Hepatocyte (in vitro differentiated cells): ENCODE data around the gene BEND7. TPM values are rescaled to one million over a fixed set of nuclear protein-coding genes. Genes with fewer than 3 reads are reported as not detected.

Experiments
- DNase-seq: peaks from one replicate; pipeline ENCODE4 v3.0.0-alpha.2; 2016; ENCODE audit warnings: low spot score
- H2AFZ ChIP-seq: fragments of 200-600 bp; sonication (generic); 2 replicates; pipeline ENCODE4 v1.6.0; 2016; ENCODE audit warnings: antibody characterized with exemption, mild to moderate bottlenecking
- H3K27ac ChIP-seq: fragments of 200-600 bp; sonication (generic); 2 replicates; pipeline ENCODE4 v1.5.1; 2016; ENCODE audit warnings: mild to moderate bottlenecking
- H3K27me3 ChIP-seq: fragments of 200-600 bp; sonication (generic); 2 replicates; pipeline ENCODE4 v1.6.1; 2016
- H3K36me3 ChIP-seq: fragments of 200-600 bp; sonication (generic); replicated peaks from 2 replicates; pipeline ENCODE4 v1.5.1; 2016; ENCODE audit warnings: low read depth; ENCODE audit not compliant: insufficient read depth
- H3K4me1 ChIP-seq: fragments of 200-600 bp; sonication (generic); 2 replicates; pipeline ENCODE4 v1.5.1; 2016; ENCODE audit warnings: mild to moderate bottlenecking, moderate library complexity; ENCODE audit not compliant: insufficient read depth
- H3K4me2 ChIP-seq: fragments of 200-600 bp; sonication (generic); 2 replicates; pipeline ENCODE4 v1.6.0; 2016
- H3K4me3 ChIP-seq: fragments of 200-600 bp; sonication (generic); 2 replicates; pipeline ENCODE4 v1.5.1; 2016; ENCODE audit warnings: mild to moderate bottlenecking
- H3K79me2 ChIP-seq: fragments of 200-600 bp; sonication (generic); 2 replicates; pipeline ENCODE4 v1.6.0; 2017; ENCODE audit warnings: mild to moderate bottlenecking
- H3K9me2 ChIP-seq: fragments of 200-600 bp; sonication (generic); replicated peaks from 2 replicates; pipeline ENCODE4 v1.6.0; 2017; ENCODE audit warnings: mild to moderate bottlenecking; ENCODE audit not compliant: insufficient read depth
- H3K9me3 ChIP-seq: fragments of 200-600 bp; sonication (generic); 2 replicates; pipeline ENCODE4 v1.5.1; 2016; ENCODE audit warnings: low read depth, mild to moderate bottlenecking
- H4K20me1 ChIP-seq: fragments of 200-600 bp; sonication (generic); 2 replicates; pipeline ENCODE4 v1.6.0; 2016; ENCODE audit warnings: mild to moderate bottlenecking; ENCODE audit not compliant: insufficient read depth, poor library complexity, severe bottlenecking
- EZH2 ChIP-seq: fragments of 200-600 bp; sonication (generic); IDR thresholded peaks from 2 replicates; pipeline ENCODE4 v1.6.1; 2016; ENCODE audit warnings: antibody characterized with exemption, mild to moderate bottlenecking, borderline replicate concordance
- EZH2phosphoT487 ChIP-seq: fragments of 200-600 bp; sonication (generic); IDR thresholded peaks from one replicate; pipeline ENCODE4 v1.6.1; 2018; ENCODE audit warnings: antibody characterized with exemption, mild to moderate bottlenecking, low read depth, moderate library complexity; ENCODE audit not compliant: unreplicated experiment, severe bottlenecking
- WGBS: methylation state at CpG from one replicate; pipeline ENCODE4 v1.1.6; 2016; ENCODE audit warnings: low lambda C conversion rate; ENCODE audit errors: missing lambda C conversion rate; 5-methylcytosine and 5-hydroxymethylcytosine counted together
- polyA plus RNA-seq: library from polyadenylated mRNA; unstranded; fragments of >200 nt; fragmentation: Nextera tagmentation; extraction: Ambion mirVana; gene quantifications from 2 replicates; pipeline ENCODE4 v1.2.1, GENCODE V29; 2016
- total RNA-seq: library from RNA; depleted of rRNA; stranded (reverse); fragments of >200 nt; gene quantifications from 2 replicates; pipeline ENCODE4 v1.2.3, GENCODE V29; 2014
- TF ChIP-seq, protein P1 (sequence below): fragments of 200-600 bp; sonication (generic); IDR thresholded peaks from 2 replicates; pipeline ENCODE4 v1.5.1; 2016; ENCODE audit warnings: antibody characterized with exemption, mild to moderate bottlenecking; ENCODE audit not compliant: poor library complexity

The BEND7 gene
- total and polyA plus RNA-seq, 2 experiments from 2014 or later = 7.6 to 8.2 TPM

DNA sequence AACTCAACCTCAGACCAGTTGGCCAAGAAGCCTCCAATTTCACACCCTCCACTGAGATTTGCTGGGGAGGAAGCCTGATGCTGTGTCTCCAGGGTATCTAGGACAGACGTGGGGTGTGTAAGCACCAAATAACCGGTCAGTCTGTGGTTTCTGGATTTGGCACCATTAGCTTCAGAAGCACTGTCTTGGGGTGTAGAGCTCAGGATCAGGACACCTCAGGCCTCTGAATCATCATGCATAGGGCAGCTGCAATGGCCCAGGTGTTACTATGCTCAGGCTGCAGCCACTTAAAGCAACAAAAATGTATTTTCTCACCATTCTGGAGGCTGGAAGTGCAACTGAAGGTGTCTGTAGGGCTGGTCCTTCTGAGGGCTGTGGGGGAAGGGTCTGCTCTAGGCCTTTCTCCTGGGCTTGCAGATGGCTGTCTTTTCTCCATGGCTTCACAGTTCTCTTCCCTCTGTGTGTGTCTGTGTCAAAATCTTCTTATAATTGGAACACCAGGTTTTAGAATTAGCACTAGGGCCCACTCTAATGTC, 107.4 kb downstream of the BEND7 start:
- 87% methylated on average over 2 of the region's 2 CpGs for WGBS
- Histone ChIP-seq H3K27me3 (no peaks in the 10 kb centered on the region), H3K79me2 (no peaks in the 10 kb centered on the region), H3K9me2 (no peaks in the 10 kb centered on the region), H3K4me2 (no peak overlapping the region), H3K4me3 (no peak overlapping the region), H3K4me1 (no peaks in the 10 kb centered on the region), H2AFZ (no peak overlapping the region), H3K9me3 (no peaks in the 10 kb centered on the region), H4K20me1 (no peaks in the 10 kb centered on the region), H3K27ac (no peak overlapping the region), H3K36me3 (no peaks in the 10 kb centered on the region)
- DNase-seq = no peak
- TF ChIP-seq, protein P1, sequence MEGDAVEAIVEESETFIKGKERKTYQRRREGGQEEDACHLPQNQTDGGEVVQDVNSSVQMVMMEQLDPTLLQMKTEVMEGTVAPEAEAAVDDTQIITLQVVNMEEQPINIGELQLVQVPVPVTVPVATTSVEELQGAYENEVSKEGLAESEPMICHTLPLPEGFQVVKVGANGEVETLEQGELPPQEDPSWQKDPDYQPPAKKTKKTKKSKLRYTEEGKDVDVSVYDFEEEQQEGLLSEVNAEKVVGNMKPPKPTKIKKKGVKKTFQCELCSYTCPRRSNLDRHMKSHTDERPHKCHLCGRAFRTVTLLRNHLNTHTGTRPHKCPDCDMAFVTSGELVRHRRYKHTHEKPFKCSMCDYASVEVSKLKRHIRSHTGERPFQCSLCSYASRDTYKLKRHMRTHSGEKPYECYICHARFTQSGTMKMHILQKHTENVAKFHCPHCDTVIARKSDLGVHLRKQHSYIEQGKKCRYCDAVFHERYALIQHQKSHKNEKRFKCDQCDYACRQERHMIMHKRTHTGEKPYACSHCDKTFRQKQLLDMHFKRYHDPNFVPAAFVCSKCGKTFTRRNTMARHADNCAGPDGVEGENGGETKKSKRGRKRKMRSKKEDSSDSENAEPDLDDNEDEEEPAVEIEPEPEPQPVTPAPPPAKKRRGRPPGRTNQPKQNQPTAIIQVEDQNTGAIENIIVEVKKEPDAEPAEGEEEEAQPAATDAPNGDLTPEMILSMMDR = no peak
- TF ChIP-seq EZH2 = no peak
- no peak for TF ChIP-seq EZH2phosphoT487

DNA sequence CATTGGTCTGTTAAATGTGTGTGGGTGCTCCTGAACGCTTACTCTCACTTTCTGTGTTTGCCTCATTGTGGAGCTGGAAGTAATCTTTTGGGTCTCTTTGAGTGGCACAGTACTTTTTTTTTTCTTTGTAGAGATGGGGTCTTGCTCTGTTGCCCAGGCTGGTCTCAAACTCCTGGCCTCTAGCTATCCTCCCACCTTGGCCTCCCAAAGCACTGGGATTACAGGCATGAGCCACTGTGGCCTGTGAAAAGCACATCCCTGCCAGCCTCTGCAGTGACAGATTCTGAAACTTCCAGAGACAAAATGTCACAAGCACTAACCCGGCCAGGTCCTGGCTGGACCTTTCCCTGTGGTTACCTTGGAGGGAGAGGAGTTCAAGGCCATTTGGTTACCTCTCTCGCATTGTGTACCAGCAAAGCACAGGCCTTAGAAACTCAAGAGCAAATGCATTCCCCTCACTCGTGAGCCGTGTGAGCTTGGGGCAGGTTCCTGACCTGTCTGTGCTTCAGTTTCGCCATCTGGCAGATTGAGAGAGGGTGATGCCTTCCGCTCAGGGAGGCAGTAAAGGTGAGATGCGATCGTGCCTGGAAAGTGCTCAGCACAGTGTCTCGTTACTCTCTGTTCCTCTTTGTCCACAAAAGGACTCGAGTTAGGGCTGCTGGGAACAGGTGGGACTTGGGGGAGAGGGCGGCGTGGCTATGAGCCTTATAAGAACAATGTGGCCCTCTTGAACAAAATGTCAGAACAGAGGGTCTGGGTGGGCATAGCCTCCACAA, 108.1 kb downstream of the BEND7 start:
- TF ChIP-seq EZH2 (no peak), EZH2phosphoT487 (no peak)
- TF ChIP-seq, protein P1 = no peak
- H3K4me2 ChIP-seq = no peak overlapping the region
- no peaks in the 10 kb centered on the region for H3K9me2 ChIP-seq

DNA sequence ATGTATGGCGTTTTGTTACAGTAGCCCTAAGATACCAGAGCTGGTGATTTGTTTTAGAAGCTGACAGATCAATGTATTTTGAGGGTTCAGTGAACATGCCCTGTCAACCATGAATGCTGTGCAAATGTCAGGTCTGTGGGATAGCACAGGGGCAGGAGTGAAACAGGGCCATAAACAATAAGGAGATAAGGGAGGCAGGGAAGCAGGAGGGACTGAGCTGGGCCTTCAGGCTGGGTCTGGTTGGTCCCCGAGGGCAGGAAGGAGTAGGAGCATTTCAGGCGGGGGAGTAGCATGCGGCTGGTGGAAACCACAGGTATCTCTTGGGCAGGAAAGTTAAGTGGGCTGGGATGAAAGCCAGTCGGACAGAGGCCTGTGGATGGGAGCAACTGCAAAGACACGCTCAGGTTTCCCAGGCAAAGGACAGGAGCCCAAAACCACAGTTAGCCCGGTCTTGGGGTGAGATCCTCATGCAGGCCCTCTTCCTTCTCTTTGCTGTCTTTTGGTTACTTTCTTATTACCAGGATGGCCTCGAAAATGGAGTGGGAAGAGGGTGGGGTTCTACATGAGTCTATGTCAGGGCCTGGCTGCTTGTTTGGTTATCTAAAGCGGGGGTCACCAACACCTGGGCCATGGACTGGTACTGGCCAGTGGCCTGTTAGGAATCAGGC, 111.2 kb downstream of the BEND7 start:
- H3K4me2 ChIP-seq = no peak overlapping the region
- 72% methylated on average over 9 of the region's 9 CpGs for WGBS

More for the DNA sequence above, 108.1 kb downstream of the BEND7 start:
- H2AFZ ChIP-seq = no peak overlapping the region
- no peak for DNase-seq
- H3K27me3 ChIP-seq = no peaks in the 10 kb centered on the region
- H3K36me3 ChIP-seq = no peaks in the 10 kb centered on the region
- no peaks in the 10 kb centered on the region for H3K79me2 ChIP-seq
- 91% methylated on average over 13 of the region's 13 CpGs for whole genome bisulfite sequencing
- no peak overlapping the region for H3K4me3 ChIP-seq
- H3K9me3 ChIP-seq = no peaks in the 10 kb centered on the region
- no peak overlapping the region for H3K27ac ChIP-seq
- no peaks in the 10 kb centered on the region for H3K4me1 ChIP-seq
- H4K20me1 ChIP-seq = no peaks in the 10 kb centered on the region

More for the DNA sequence above, 111.2 kb downstream of the BEND7 start:
- Histone ChIP-seq H3K4me1 (no peaks in the 10 kb centered on the region), H3K4me3 (no peak overlapping the region), H3K27ac (no peak overlapping the region), H3K27me3 (no peaks in the 10 kb centered on the region), H3K9me3 (no peaks in the 10 kb centered on the region), H2AFZ (no peak overlapping the region), H3K79me2 (no peaks in the 10 kb centered on the region), H3K36me3 (no peaks in the 10 kb centered on the region), H3K9me2 (no peaks in the 10 kb centered on the region), H4K20me1 (no peaks in the 10 kb centered on the region)
- DNase-seq = peak; percentile 12
- TF ChIP-seq, protein P1 = no peak
- no peak for TF ChIP-seq EZH2phosphoT487
- TF ChIP-seq EZH2 = no peak
